Activated CD8-positive, alpha-beta memory T cell treated with anti-CD3 and anti-CD28 coated beads, Interleukin-2, amount 50 U/mL, for 48 hours (primary cell): ENCODE measurements around the gene LY6G6F.
A peak's percentile ranks its signal among the peaks of the same experiment; 100 is the strongest.

Experiments used
- DNase-seq: peaks from one replicate; pipeline ENCODE4 v3.0.0-alpha.2; 2020

LY6G6F gene

DNA sequence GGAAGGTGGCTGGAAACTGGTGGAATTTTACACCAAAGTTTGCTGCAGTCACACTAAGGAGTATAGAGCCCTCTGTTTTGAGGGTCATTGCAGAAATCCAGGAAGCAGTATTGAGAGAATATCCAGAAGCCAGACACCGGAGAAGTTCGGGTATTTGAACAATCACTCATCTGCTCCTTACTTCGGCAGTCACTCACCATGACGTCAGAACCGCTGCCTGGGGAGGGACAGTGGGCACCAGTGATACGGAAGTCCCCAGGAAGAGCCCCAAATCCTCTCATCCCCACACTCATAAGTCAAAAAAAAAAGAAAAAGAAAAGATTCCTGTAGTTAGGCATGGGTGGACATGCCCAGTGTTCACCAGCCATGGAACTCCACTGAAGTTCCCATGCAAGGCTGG lies 29.8 kb upstream of the LY6G6F start:
- no peak for DNase-seq

DNA sequence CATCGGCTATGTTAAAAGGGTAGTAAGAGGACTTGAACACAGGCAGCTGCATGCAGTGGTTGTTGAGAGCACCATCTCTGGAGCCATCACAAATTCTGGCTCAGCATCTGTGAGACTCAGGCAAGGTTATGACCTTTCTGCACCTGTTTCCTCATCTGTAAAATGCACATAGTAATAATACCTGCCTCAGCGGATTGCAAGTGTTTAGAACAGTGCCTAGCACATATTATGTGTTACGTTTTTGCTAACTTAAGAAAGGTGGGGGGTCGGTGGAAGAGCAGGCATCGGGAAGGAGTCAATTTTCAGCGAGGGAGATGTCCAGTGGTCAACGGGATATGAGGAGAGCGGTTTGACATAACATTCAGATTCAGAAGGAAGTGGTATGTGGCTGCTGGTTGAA lies 28.7 kb upstream of the LY6G6F start:
- DNase-seq: no peak

- DNase-seq: peak; percentile 77
These were observed 26.2 kb upstream of the LY6G6F start, which contains the start of gene LY6G5C for GRCh38 chr6:31680226-31681134. TSS of gene LY6G5C (minus strand) at chr6:31681067. CDS start at chr6:31680373, 694 bp downstream.

DNA sequence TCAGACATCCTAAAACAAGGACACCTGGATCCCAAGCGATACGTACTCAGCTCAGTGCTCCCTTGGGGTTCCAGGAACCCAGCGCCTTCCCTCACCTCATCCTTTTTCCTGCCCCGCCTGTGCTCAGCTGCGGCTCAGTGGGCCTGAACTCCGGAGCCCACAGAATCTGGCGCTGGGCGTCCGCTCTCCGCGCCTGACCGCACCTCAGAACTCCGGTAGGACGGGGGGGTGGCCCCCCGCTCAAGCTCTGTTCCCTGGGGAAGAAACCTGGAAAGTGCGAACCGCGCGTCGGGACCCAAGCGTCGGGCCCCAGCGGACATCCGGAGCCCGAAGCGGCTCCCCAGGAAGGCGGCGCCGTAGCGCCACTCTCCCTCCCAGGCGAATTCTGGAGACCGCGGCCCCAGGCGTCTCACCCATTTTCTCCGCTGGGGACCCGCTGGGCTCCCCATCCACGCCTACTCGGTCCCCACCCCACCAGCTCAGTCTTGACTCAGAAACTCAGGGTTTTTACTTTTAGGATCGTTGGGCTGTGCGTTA lies 25.5 kb upstream of the LY6G6F start:
- DNase-seq: peak; percentile 76

- DNase-seq: no peak
These were observed 23.1 kb upstream of the LY6G6F start for GRCh38 chr6:31683591-31683990.

DNA sequence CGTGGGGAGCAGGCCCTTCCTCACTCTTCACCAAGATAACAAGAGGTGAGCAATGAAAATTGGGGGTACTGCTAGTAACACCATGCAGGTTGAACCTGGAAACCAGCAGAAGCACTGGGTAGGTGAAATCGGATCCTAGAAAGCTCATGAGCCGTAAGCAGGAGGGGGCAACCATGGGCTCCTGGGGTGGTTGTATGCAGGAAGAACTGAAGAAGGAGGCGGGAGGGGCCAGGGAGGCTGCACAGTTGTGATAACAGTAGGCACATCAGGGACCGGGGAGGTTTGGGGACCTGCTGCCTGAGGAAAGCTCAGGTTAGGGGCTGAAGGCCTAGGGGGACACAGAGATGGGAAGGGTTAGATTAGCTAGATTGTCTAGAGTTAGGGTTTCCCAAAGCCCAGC lies 20.2 kb upstream of the LY6G6F start:
- no peak for DNase-seq

- no peak for DNase-seq
These were observed 19.3 kb upstream of the LY6G6F start for GRCh38 chr6:31687321-31687720.

GRCh38 chr6:31687860-31688693 lies 18.6 kb upstream of the LY6G6F start:
- no peak for DNase-seq

GRCh38 chr6:31689249-31690110 lies 17.2 kb upstream of the LY6G6F start:
- no peak for DNase-seq

GRCh38 chr6:31690231-31691077 lies 16.2 kb upstream of the LY6G6F start:
- DNase-seq: no peak

DNA sequence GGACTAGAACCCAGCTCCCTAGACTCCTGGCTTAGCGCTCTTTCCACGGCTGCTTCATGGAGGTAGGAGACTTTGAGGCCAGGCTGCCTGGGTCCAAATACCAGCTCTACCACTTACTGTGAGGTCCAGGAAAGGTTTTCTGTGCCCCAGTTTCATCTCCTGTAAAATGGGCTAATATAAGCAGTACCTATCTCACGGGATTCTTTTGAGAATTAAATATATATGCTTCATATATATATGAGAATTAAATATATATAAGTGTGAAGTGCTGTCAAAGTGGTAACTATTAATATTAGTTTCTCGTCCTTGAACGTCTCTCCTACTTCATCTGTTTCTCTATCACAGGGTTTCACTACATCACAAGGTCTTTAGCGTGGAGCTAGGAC lies 15.6 kb upstream of the LY6G6F start:
- DNase-seq: no peak

DNA sequence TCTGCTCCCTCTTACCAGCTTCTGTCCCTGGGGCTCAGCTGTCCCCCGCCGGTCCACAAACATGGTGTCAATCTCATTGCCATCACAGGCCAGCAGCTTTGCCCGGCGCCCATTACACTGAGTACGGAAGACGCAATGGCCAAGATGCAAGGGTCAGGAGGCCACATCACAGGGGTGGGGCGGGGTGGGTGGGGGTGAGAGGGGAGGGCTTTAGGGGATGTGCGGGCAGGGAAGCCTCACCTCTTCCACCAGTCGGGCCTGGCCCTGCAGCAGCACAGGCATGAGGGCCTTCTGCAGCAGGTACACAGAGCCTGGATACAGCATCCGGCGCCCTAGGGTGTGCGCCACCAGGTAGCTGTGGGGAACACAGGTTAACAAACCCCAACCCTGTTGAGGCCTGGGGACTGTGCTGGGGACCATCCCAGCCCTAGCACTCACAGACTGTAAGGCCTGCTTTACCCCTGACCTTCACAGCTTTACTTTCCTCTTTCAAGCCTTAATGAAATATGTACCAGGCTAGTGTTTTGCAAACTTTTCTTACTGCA lies 15.0 kb upstream of the LY6G6F start:
- DNase-seq: no peak

GRCh38 chr6:31692353-31692752 lies 14.3 kb upstream of the LY6G6F start:
- no peak for DNase-seq

DNA sequence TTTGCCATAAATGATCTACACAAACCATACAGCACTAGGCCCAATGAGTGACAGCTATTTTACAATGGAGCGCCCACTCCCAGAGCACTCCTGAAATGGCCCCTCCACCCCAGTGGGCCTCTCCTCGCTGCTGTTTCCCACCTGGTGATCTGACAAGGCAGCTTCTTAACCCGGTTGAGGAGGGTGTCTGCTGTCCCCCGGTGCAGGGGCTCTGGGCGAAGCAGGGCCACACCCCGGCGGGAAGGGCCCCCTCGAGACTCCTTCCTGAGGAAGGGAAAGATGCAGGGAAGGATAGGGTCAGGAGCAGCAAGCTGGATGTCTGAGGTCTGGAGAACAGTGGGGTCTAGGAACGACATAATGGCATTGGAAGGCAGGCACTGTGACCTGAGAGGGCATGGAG lies 13.8 kb upstream of the LY6G6F start:
- no peak for DNase-seq

DNA sequence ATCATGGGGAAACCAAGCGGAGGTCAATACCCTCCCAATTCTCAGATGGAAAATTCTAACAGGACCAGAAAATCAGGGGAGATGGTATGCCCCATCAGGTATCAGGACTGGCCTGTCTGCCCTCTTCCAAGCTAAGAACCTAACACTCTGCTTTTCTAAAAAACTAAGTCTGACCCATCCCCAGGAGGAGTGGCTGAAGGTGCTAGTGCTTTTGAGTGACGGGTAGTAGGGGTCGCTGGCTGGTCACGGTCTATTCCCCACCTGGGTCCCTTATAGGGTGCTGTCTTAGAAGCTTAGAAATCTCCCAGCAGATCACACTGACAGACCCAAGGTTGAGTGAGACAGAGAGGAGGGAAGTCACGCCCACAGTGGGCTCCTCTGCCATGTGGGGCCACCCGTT lies 13.1 kb upstream of the LY6G6F start:
- no peak for DNase-seq

DNA sequence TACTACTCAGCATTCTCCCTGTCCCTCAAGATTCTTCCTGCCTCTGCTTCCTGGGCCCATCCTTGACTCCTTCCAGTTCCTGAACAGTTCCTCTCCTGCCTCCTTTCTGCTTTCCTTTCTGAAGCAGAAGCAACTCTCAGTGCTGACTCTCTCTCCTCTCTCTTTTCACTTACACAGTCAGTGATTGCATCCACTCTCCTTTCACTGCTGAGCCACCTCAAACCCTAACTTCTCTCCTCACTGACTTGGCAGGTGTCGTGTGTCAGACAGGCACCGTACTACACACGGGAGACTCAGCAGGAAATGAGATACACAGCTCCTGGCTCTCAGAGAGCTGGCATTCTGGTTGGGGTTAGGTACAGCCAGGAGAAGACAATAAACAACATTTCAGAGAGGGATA lies 9.1 kb upstream of the LY6G6F start:
- no peak for DNase-seq

DNA sequence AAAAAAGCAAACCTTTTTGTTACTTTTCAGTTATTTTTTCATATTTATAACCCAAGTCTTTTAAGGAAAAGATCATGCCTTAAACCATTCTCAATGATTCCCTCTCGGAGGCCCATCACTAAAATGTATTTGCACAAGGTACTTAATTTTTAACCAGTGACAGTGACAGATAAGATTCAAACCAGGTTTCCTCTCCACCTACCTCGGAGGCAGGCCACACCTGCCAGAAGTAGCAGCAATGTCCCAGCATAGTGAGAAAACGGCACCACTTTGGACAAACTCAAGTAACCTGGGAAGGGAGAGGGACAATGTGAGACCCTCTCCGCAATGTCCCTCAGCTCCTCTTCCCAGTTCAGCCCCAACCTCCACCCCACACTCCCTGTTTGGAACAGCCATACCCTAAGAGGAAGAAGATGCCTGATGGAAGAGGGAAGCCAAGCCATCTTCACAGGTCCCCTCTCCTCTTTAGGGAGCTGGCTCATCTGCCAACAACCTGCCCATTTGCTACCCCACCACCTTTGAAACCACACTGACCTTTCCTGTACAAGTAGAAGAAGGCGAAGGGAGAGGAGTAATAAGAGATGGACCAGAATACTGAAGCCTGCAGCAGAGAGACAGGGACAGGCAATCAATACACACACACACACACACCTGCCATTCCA lies 5.8 kb upstream of the LY6G6F start:
- no peak for DNase-seq

- no peak for DNase-seq
These were observed 4.8 kb upstream of the LY6G6F start for GRCh38 chr6:31701666-31702404.

DNA sequence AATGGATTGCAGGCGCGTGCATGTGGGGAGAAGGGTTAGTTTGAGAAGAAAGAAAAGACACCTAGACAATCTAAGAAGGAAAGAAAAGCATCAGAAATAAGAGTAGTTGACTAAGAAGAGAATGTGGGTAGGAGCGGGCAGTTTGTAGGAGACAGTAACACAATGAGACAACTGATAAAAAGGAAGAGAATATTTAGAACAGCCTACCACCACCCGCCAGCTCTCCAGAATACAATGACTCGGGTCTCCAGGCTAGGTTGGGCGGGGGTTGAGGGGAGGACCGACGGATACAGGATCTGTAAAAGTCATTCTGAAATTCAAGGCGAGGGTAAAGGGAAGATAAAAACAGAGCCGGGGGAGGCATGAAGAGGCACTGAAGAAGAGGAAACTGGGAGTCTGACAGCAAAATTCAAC lies 4.3 kb upstream of the LY6G6F start:
- DNase-seq: peak; percentile 63
